Upper lobe of left lung (tissue), 6 donors: Measurements from ENCODE around the gene RAPH1. TPM values are rescaled to one million over a fixed set of nuclear protein-coding genes. Genes with fewer than 3 reads are reported as not detected.
"Not testable (repeated sequence)": the region's sequence is repeated elsewhere in the genome, so short reads cannot be mapped to it uniquely, and the experiment has no call there.

Experiments used
- ATAC-seq, 2 donors: fragments of 200-7000 bp; cut with Tn5 transposase; one replicate each; pipeline ENCODE4 v1.9.1; 2022; ENCODE audit warnings: mild to moderate bottlenecking in 2 of 2, moderate library complexity in 2 of 2; ENCODE audit not compliant: low FRiP score in 2 of 2
- DNase-seq, 2 donors: peaks; one replicate each; pipeline ENCODE4 v3.0.0-alpha.2; 2019 to 2020
- H3K27ac ChIP-seq, 4 donors: fragments of 200-600 bp; sonication (generic); one replicate each; pipeline ENCODE4 v1.5.1; 2016 to 2019
- H3K27me3 ChIP-seq, 4 donors: fragments of 200-600 bp; sonication (generic); one replicate each; pipeline ENCODE4 v1.5.1; 2017 to 2019
- H3K36me3 ChIP-seq, 4 donors: fragments of 200-600 bp; sonication (generic); one replicate each; pipeline ENCODE4 v1.5.1; 2016 to 2019
- H3K4me1 ChIP-seq, 4 donors: fragments of 200-600 bp; sonication (generic); one replicate each; pipeline ENCODE4 v1.5.1; 2018 to 2019
- H3K4me3 ChIP-seq, 4 donors: fragments of 200-600 bp; sonication (generic); one replicate each; pipeline ENCODE4 v1.5.1; 2017 to 2019; ENCODE audit warnings: mild to moderate bottlenecking in 2 of 4, moderate library complexity in 1 of 4
- H3K9me3 ChIP-seq, 4 donors: fragments of 200-600 bp; sonication (generic); one replicate each; pipeline ENCODE4 v1.5.1; 2018 to 2019
- CTCF ChIP-seq, 6 experiments: fragments of 450-650 bp in 4 of 6; fragments of 200-600 bp in 2 of 6; sonication (generic) in 2 of 6; IDR thresholded peaks; one replicate each; pipeline ENCODE4 v1.5.1; 2016 to 2019; ENCODE audit warnings: antibody characterized with exemption in 6 of 6
- EP300 ChIP-seq, 4 donors: sonication (generic); formaldehyde crosslinking; IDR thresholded peaks; one replicate each; pipeline ENCODE4 v1.5.1; 2017; ENCODE audit warnings: antibody characterized with exemption in 4 of 4, control low read depth in 2 of 4
- POLR2A ChIP-seq, 4 donors: fragments of 450-650 bp; IDR thresholded peaks; one replicate each; pipeline ENCODE4 v1.5.1; 2016 to 2017; ENCODE audit warnings: antibody characterized with exemption in 4 of 4, mild to moderate bottlenecking in 2 of 4
- POLR2AphosphoS5 ChIP-seq, 2 donors: sonication (generic); formaldehyde crosslinking; IDR thresholded peaks; one replicate each; pipeline ENCODE4 v1.5.1; 2017; ENCODE audit warnings: antibody characterized with exemption in 2 of 2
- WGBS, 2 donors: methylation state at CpG; one replicate each; pipeline ENCODE4 v1.1.5; 2017 to 2018; 5-methylcytosine and 5-hydroxymethylcytosine counted together
- total RNA-seq, 6 donors: library from RNA; depleted of rRNA in 4 of 6; stranded (reverse); fragments of >200 nt in 4 of 6; gene quantifications; one replicate each; pipeline versions ENCODE4 v1.1.0 to v1.2.1, GENCODE V29; 2016 to 2021
- donor health status: DM: no; HTN: no; CAD: no; lungs with moderate emphysema.
- donor health status: DM: no; HTN: yes; CAD: no; lungs with severe emphysema.

The RAPH1 gene
- total RNA-seq, 6 donors from 2014 or later = 52.1 to 144 (median 65.6) TPM

- WGBS, 2 donors = 80 to 93% methylated on average over 1 of the region's 1 CpG
- H3K27me3 ChIP-seq = no peaks in the 10 kb centered on the region
- TF ChIP-seq POLR2A (IDR thresholded peaks at IDR 0.05) = no peak
- TF ChIP-seq POLR2AphosphoS5 (IDR thresholded peaks at IDR 0.05) = no peak
- no peak for TF ChIP-seq EP300 (IDR thresholded peaks at IDR 0.05)
- no peak for TF ChIP-seq CTCF (IDR thresholded peaks at IDR 0.05)
- no peaks in the 10 kb centered on the region for H3K36me3 ChIP-seq
- H3K4me1 ChIP-seq = no peaks in the 10 kb centered on the region
- DNase-seq (no peak), ATAC-seq (no peak)
- H3K9me3 ChIP-seq = no peaks in the 10 kb centered on the region
- no peak overlapping the region for H3K27ac ChIP-seq
- H3K4me3 ChIP-seq = no peak overlapping the region
Observed at GRCh38 chr2:203383038-203383437, 152.1 kb downstream of the RAPH1 start.

- ATAC-seq (no peak), DNase-seq (no peak)
- Histone ChIP-seq H3K27ac (no peak overlapping the region), H3K9me3 (no peaks in the 10 kb centered on the region), H3K36me3 (no peaks in the 10 kb centered on the region), H3K27me3 (no peaks in the 10 kb centered on the region), H3K4me3 (no peak overlapping the region), H3K4me1 (no peaks in the 10 kb centered on the region)
- no peak for TF ChIP-seq POLR2AphosphoS5 (IDR thresholded peaks at IDR 0.05)
- no peak for TF ChIP-seq CTCF (IDR thresholded peaks at IDR 0.05)
- no peak for TF ChIP-seq EP300 (IDR thresholded peaks at IDR 0.05)
- no peak for TF ChIP-seq POLR2A (IDR thresholded peaks at IDR 0.05)
- WGBS, 2 donors = 92 to 100% methylated on average over 3 of the region's 3 CpGs
Observed at GRCh38 chr2:203379156-203379555, 155.9 kb downstream of the RAPH1 start.

GRCh38 chr2:203376173-203376572 is 158.9 kb downstream of the RAPH1 start:
- H3K27ac ChIP-seq = no peak overlapping the region
- H3K27me3 ChIP-seq = no peaks in the 10 kb centered on the region
- TF ChIP-seq POLR2A (IDR thresholded peaks at IDR 0.05) = no peak
- TF ChIP-seq CTCF (IDR thresholded peaks at IDR 0.05) = no peak
- no peak for TF ChIP-seq EP300 (IDR thresholded peaks at IDR 0.05)
- no peak for TF ChIP-seq POLR2AphosphoS5 (IDR thresholded peaks at IDR 0.05)
- no peak overlapping the region for H3K4me3 ChIP-seq
- no peaks in the 10 kb centered on the region for H3K9me3 ChIP-seq
- H3K36me3 ChIP-seq = no peaks in the 10 kb centered on the region
- no peak for DNase-seq
- H3K4me1 ChIP-seq = no peaks in the 10 kb centered on the region
- no peak for ATAC-seq

- not testable (repeated sequence) for H3K36me3 ChIP-seq, H3K4me1 ChIP-seq, H3K9me3 ChIP-seq, H3K27me3 ChIP-seq, H3K4me3 ChIP-seq, ATAC-seq, H3K27ac ChIP-seq
- WGBS, 2 donors = 92 to 96% methylated on average over 4 to 23 of the region's 31 CpGs
- DNase-seq = peak in 1 of 2 donors; percentile 70
Observed at GRCh38 chr2:203372706-203373105, 162.4 kb downstream of the RAPH1 start.

GRCh38 chr2:203366639-203367466 is 168.2 kb downstream of the RAPH1 start:
- WGBS, 2 donors = 88 to 93% methylated on average over 5 of the region's 5 CpGs
- Histone ChIP-seq H3K36me3 (no peaks in the 10 kb centered on the region), H3K4me3 (no peak overlapping the region), H3K9me3 (no peaks in the 10 kb centered on the region), H3K27ac (no peak overlapping the region), H3K27me3 (no peaks in the 10 kb centered on the region), H3K4me1 (no peaks in the 10 kb centered on the region)
- DNase-seq (no peak), ATAC-seq (no peak)
- TF ChIP-seq EP300 (IDR thresholded peaks at IDR 0.05) (no peak), CTCF (IDR thresholded peaks at IDR 0.05) (no peak)
